Tibial nerve (tissue), 4 donors: ENCODE results near the gene MBLAC2. TPM values are rescaled to one million over a fixed set of nuclear protein-coding genes. Genes with fewer than 3 reads are reported as not detected.

ENCODE experiments used
- DNase-seq, 2 donors: peaks; one replicate each; pipeline ENCODE4 v3.0.0-alpha.2; 2019; ENCODE audit warnings: low spot score in 2 of 2
- H3K27ac ChIP-seq, 4 donors: fragments of 200-600 bp; sonication (generic) in 3 of 4; one replicate each; pipeline ENCODE4 v1.5.1; 2017 to 2019; ENCODE audit warnings: mild to moderate bottlenecking in 1 of 4
- H3K27me3 ChIP-seq, 2 donors: fragments of 200-600 bp; sonication (generic) in 1 of 2; one replicate each; pipeline versions ENCODE4 v1.5.1 to v1.6.0; 2017 to 2019
- H3K36me3 ChIP-seq, 3 donors: fragments of 200-600 bp; sonication (generic); one replicate each; pipeline ENCODE4 v1.5.1; 2018 to 2019
- H3K4me1 ChIP-seq, 4 donors: fragments of 200-600 bp; sonication (generic) in 3 of 4; one replicate each; pipeline ENCODE4 v1.5.1; 2017 to 2019
- H3K4me3 ChIP-seq, 4 donors: fragments of 200-600 bp; sonication (generic) in 3 of 4; one replicate each; pipeline ENCODE4 v1.5.1; 2017 to 2019; ENCODE audit warnings: mild to moderate bottlenecking in 1 of 4, moderate library complexity in 1 of 4
- H3K9me3 ChIP-seq, 4 donors: fragments of 200-600 bp; sonication (generic) in 3 of 4; one replicate each; pipeline ENCODE4 v1.5.1; 2017 to 2019
- EP300 ChIP-seq, 2 donors: sonication (generic); formaldehyde crosslinking; IDR thresholded peaks; one replicate each; pipeline ENCODE4 v1.6.1; 2017; ENCODE audit warnings: antibody characterized with exemption in 2 of 2, mild to moderate bottlenecking in 1 of 2
- POLR2A ChIP-seq, 2 donors: fragments of 450-650 bp; IDR thresholded peaks; one replicate each; pipeline ENCODE4 v1.6.1; 2017; ENCODE audit warnings: antibody characterized with exemption in 2 of 2, mild to moderate bottlenecking in 2 of 2, moderate library complexity in 2 of 2
- WGBS, 2 donors: methylation state at CpG; one replicate each; pipeline ENCODE4 v1.1.5; 2018; 5-methylcytosine and 5-hydroxymethylcytosine counted together
- total RNA-seq, 4 donors: library from RNA; depleted of rRNA; stranded (reverse); fragments of >200 nt; gene quantifications; one replicate each; pipeline ENCODE4 v1.1.0, GENCODE V29; 2016
- TF ChIP-seq, protein P1 (sequence below), 5 experiments: fragments of 200-600 bp in 3 of 5; fragments of 450-650 bp in 2 of 5; sonication (generic) in 3 of 5; IDR thresholded peaks; one replicate each; pipeline ENCODE4 v1.5.1; 2016 to 2019; ENCODE audit warnings: antibody characterized with exemption in 5 of 5, mild to moderate bottlenecking in 3 of 5, moderate library complexity in 2 of 5

MBLAC2 gene
- total RNA-seq, result 10 to 100 TPM in 1 of 4 donors, 1 to 10 TPM in 3; 8.2 to 10.5 (median 8.8) TPM

DNA sequence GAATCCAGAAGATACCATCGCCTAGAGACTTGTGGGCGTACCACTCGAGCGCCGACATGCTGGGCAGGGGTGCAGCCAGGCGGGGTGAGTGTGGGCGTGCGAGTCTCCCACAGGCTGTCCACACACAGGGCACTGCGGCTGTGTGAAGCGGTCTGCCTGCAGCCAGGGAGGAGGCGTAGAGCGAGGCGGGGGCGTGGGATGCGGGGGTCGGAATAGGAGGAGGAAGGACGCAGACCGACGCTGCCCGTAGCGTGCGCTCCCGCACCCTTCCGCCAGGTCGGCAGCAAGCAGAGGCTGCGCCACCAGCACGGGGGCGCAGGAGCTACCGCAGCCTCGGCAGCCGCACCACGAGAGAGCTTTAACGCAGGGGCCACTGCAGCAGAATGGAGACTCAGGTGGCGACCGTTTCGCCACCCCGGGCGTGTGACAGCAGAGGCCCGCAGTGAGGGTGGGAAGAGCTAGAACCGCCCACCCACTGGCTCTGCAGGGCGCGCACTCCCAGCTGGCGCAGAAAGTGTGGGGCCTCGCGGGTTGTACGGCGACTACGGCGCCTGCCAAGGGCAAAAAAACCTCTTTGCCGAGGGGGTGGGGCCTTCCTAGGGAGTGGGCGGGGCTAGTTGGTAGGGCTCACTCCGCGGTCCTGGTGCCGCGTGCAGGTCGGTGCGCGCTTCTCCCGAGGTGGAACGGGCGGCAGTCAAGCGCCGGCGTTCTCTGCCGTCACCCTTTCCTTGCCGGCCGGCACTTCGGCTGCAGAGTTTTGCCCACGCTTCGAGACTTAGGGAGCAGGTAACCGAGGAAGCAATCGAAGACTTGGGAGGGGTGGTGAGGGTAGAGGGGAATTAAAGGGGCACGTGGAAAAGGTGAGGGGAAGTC is at the start of gene MBLAC2, which contains the start of gene POLR3G:
TSS of gene MBLAC2 (minus strand) at position 537 of the 873 bp plus-strand sequence. CDS start at position 58, 479 bp downstream.
TSS of gene POLR3G (plus strand) at position 630 of the 873 bp plus-strand sequence. CDS start 10,704 bp downstream, outside the sequence.
- WGBS, 2 donors, result 1% methylated on average over 40 to 48 of the region's 73 CpGs
- DNase-seq, result peak; percentile 82 to 88
- Histone ChIP-seq H3K36me3 (peaks cover 0 to 10% (median 0%) of the 10 kb centered on the region in 3 donors), H3K27me3 (no peaks in the 10 kb centered on the region), H3K27ac (peak within 1 kb of the TSS; percentile 40 to 83 (median 82)), H3K4me1 (peaks cover 0 to 40% (median 19%) of the 10 kb centered on the region in 4 donors), H3K9me3 (no peaks in the 10 kb centered on the region), H3K4me3 (peak within 1 kb of the TSS; percentile 65 to 94 (median 77))
- peak; percentile 81 to 97 for TF ChIP-seq EP300 (IDR thresholded peaks at IDR 0.05)
- peak; percentile 72 to 80 for TF ChIP-seq POLR2A (IDR thresholded peaks at IDR 0.05)
- TF ChIP-seq, protein P1, sequence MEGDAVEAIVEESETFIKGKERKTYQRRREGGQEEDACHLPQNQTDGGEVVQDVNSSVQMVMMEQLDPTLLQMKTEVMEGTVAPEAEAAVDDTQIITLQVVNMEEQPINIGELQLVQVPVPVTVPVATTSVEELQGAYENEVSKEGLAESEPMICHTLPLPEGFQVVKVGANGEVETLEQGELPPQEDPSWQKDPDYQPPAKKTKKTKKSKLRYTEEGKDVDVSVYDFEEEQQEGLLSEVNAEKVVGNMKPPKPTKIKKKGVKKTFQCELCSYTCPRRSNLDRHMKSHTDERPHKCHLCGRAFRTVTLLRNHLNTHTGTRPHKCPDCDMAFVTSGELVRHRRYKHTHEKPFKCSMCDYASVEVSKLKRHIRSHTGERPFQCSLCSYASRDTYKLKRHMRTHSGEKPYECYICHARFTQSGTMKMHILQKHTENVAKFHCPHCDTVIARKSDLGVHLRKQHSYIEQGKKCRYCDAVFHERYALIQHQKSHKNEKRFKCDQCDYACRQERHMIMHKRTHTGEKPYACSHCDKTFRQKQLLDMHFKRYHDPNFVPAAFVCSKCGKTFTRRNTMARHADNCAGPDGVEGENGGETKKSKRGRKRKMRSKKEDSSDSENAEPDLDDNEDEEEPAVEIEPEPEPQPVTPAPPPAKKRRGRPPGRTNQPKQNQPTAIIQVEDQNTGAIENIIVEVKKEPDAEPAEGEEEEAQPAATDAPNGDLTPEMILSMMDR (IDR thresholded peaks at IDR 0.05), result peak in 4 of 5 experiments; percentile 20 to 85 (median 61)

DNA sequence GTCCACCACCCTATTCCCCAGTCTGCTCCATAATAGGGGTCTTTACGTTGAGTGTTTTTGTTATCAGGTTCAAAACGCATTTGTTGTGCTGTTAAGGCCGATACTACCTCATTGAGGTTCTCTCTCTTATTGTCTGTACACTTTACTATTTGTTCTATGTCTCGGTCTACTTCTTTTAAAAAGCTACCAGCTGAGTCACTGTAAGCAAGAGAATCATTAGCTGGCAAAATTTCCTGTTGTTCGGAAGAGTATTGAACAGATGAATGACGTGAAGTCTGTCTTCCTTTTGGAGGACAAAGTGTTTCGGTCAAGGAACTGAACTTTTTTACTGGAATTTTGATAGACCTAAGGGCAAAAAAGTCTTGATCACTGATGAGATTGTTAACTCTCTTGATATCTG is 44.5 kb upstream of the MBLAC2 start:
- H3K27ac ChIP-seq, result no peak overlapping the region
- H3K27me3 ChIP-seq, result no peaks in the 10 kb centered on the region
- no peaks in the 10 kb centered on the region for H3K9me3 ChIP-seq
- no peak for DNase-seq
- H3K4me1 ChIP-seq, result no peaks in the 10 kb centered on the region
- peaks cover 0 to 45% (median 0%) of the 10 kb centered on the region in 3 donors for H3K36me3 ChIP-seq
- WGBS, 2 donors, result 90 to 97% methylated on average over 7 of the region's 7 CpGs
- TF ChIP-seq POLR2A (IDR thresholded peaks at IDR 0.05), result no peak
- TF ChIP-seq EP300 (IDR thresholded peaks at IDR 0.05), result no peak
- TF ChIP-seq, protein P1 (IDR thresholded peaks at IDR 0.05), result no peak
- H3K4me3 ChIP-seq, result no peak overlapping the region

DNA sequence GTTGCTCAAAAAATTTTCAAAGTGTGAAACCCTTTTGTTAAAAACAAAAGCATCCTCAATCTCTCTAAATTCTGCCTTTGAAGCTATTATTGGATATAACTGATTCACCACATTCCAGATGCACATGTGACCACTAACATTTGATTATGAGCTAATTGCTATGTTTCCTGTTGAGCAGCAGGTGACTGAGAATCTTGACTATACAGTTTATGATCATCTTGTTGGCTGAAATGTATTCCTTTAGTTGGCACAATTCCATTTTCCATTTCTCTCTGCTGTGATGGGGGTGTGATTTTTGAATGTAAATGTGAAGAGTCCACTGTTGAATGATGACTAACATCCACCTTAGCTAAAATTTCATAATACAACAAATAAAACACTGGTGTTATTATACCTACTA is 44.1 kb upstream of the MBLAC2 start:
- H3K36me3 ChIP-seq, result peaks cover 0 to 41% (median 0%) of the 10 kb centered on the region in 3 donors
- no peak for DNase-seq
- no peak overlapping the region for H3K27ac ChIP-seq
- no peak overlapping the region for H3K4me3 ChIP-seq
- TF ChIP-seq POLR2A (IDR thresholded peaks at IDR 0.05) (no peak), EP300 (IDR thresholded peaks at IDR 0.05) (no peak)
- no peaks in the 10 kb centered on the region for H3K4me1 ChIP-seq
- H3K9me3 ChIP-seq, result no peaks in the 10 kb centered on the region
- H3K27me3 ChIP-seq, result no peaks in the 10 kb centered on the region

DNA sequence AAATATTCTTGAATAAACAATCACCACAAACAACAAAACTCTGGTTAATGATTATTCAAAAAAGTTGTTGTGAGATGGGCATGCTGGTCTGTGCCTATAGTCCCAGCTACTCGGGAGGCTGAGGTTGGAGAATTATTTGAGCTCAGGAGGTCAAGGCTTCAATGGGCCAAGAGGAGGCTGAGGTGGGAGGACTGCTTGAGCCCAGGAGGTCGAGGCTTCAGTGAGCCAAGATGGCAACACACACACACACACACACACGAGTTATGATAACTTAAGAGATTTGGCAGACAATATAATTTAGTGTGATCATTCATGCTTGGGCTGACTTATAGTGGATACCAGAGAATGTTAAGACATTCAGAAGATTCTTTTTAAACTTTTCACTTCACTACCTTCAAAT is 39.9 kb upstream of the MBLAC2 start:
- Histone ChIP-seq H3K4me1 (no peaks in the 10 kb centered on the region), H3K4me3 (no peak overlapping the region), H3K9me3 (no peaks in the 10 kb centered on the region), H3K36me3 (peaks cover 0 to 15% (median 0%) of the 10 kb centered on the region in 3 donors), H3K27me3 (no peaks in the 10 kb centered on the region), H3K27ac (no peak overlapping the region)
- DNase-seq, result no peak
- 77 to 88% methylated on average over 3 of the region's 3 CpGs for WGBS, 2 donors
- TF ChIP-seq POLR2A (IDR thresholded peaks at IDR 0.05) (no peak), EP300 (IDR thresholded peaks at IDR 0.05) (no peak)
- TF ChIP-seq, protein P1 (IDR thresholded peaks at IDR 0.05), result no peak

DNA sequence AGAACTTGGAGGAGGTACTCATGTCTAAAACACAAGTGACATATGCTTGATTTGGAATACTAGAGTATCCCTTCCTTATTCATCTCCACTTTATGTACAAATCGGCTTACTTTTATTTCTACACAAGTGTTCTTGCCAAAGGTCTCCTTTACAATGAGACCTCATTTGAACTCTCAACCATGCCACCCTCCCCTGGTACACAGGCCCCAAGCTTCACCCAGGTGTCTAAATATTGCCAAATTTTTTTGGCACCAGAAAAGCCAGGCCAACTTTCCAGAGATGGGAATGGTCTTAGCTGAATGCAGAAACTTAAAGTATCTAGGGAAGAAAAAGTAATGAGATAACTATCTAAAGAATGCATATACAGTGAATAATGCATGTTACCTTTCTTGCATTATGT is 35.9 kb upstream of the MBLAC2 start:
- no peak for DNase-seq
- Histone ChIP-seq H3K36me3 (peaks cover 0 to 12% (median 0%) of the 10 kb centered on the region in 3 donors), H3K27ac (no peak overlapping the region), H3K4me3 (no peak overlapping the region), H3K27me3 (no peaks in the 10 kb centered on the region), H3K4me1 (no peaks in the 10 kb centered on the region), H3K9me3 (no peaks in the 10 kb centered on the region)
- 98 to 100% methylated on average over 1 of the region's 1 CpG for WGBS, 2 donors
- TF ChIP-seq EP300 (IDR thresholded peaks at IDR 0.05) (no peak), POLR2A (IDR thresholded peaks at IDR 0.05) (no peak)
- TF ChIP-seq, protein P1 (IDR thresholded peaks at IDR 0.05), result no peak
